Hematopoietic multipotent progenitor cell treated with erythropoietin and hydrocortisone succinate and interleukin-3 and kit ligand, for 8 days (in vitro differentiated cells): ENCODE data around the gene HOXB5.
A peak's percentile ranks its signal among the peaks of the same experiment; 100 is the strongest.

Source experiments
- DNase-seq: peaks from one replicate; pipeline ENCODE4 v3.0.0-alpha.2; 2015

Gene HOXB5

GRCh38 chr17:48601539-48602425, 8.2 kb upstream of the HOXB5 start:
- no peak for DNase-seq

DNA sequence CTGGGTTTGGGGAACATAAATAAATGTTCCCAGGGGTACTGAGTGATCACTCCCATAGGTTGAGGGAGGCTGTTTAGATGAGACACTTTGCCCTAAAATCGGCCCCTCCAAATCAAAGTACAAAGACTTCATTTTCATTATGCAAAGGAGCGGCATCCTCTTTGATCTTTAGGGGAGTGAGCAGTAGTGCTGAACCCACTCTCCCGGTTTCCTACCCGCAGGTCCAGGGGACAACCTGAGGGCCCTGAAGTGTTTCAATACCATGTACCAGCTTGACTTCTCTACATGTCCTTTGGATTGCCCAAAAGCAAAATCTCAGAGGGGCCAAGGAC, 7.6 kb upstream of the HOXB5 start:
- no peak for DNase-seq

GRCh38 chr17:48600244-48601098, 6.9 kb upstream of the HOXB5 start:
- no peak for DNase-seq

DNA sequence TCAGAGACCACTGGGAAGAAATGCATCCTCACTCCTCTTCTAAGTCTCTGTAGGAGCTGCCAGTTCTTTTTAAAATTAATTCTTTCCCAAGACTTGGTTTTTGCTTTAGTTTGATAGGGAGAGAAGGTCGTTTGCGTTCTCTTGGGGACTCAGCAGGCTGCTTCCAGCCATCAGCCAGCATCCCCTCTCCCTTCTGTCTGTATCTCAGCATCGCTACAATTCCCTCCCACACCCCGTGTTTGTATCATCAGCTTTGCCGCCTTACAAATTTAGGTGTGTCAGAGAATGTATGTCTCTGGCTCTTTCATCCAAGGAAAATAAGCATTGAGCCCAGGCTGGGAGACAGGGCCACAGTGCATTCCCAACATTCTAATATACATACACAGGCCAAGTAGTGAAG, 5.8 kb upstream of the HOXB5 start:
- DNase-seq = no peak

GRCh38 chr17:48598736-48599135, 5.2 kb upstream of the HOXB5 start:
- no peak for DNase-seq

DNA sequence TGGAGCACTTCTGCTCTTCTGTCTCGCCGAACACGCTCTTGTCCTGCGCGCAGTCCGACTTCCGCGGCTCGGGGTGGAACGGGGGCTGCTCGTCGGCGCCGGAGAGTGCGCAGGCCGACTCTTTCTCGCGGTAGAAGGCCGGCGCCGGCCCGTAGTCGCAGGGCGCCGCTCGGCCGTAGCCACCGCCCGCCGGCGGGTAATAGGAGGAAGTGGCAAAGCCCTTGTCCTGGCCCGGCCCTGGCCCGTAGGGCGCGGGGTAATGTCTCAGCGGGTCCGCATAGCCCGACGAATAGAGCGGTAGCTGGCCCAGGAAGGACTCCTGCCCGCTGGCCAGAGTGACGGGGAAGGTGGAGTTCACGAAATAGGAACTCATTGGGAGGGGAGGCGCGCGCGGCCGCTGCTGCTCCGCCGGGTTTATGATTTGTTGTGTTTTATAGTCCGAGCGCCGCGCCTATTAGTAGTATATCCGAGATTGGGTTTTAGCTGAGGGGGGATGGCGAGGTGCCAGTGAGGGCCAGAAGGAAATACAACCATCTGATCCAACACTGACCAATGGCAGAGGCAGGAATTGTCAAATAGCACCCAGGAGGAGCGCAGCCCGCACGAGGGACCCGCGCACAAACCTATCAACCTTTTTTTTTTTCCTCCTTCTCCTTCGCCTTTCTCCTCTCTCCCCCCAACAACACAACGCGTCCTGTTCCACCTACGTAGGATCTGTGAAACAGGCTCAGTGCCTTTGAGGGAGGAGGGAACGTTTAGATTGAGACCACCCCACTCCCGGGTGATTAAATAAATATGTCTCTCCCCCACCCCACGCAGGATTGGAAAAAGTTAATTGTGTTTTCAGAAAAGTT, 4.4 kb upstream of the HOXB5 start:
- no peak for DNase-seq

DNA sequence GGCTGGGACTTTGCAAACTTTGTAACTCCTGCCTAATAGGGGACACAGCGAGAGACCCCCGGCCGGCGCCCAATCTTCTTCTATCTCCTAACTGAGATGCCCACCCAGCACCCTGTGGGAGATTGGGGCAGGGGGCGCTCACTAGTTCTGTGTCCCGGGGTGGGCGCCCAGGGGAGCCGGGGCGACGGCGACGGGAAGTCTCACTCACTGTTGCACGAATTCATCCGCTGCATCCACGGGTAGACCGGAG, 3.9 kb upstream of the HOXB5 start:
- DNase-seq = no peak

GRCh38 chr17:48596735-48597527, 3.4 kb upstream of the HOXB5 start:
- no peak for DNase-seq

- DNase-seq = no peak
These were observed 2.6 kb upstream of the HOXB5 start for GRCh38 chr17:48596000-48596734.

DNA sequence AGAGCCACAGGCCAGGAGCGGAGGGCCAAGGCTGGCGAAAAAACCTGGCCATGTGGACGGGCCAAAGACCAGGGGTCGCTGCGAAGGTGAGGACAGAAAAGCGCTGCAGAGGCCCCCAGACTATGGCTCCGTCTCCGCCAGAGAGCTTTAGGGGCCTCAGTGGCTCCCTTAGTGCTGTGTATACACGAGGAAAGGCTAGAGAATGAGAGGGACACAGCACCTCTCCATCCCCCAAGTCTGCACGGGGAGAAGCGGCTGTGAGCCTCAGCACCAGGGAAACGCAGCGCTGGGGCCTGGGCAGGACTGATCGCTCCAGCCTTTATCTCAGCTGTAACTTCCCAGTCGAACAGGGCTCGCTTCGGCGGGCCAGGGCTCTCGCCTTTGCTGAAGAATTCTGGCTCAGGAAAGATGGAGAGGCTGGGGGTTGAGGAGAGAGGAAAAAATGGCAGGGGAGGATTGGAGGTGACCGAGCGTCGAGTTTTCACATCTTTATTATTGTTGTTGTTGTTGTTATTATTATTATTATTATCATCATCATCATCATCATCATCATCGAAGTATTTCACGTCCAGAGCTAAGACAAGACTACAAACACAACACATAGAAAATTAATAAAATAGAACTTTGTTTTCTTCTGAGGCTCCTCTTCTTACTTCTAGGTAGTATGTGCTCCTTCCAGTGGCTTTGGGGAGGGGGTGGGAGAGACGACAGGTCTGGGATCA, 1.9 kb upstream of the HOXB5 start:
- DNase-seq = no peak

GRCh38 chr17:48594538-48595277, 1.1 kb upstream of the HOXB5 start:
- no peak for DNase-seq

- peak; percentile 75 for DNase-seq
These were observed 410 bp upstream of the HOXB5 start for GRCh38 chr17:48593840-48594537.

DNA sequence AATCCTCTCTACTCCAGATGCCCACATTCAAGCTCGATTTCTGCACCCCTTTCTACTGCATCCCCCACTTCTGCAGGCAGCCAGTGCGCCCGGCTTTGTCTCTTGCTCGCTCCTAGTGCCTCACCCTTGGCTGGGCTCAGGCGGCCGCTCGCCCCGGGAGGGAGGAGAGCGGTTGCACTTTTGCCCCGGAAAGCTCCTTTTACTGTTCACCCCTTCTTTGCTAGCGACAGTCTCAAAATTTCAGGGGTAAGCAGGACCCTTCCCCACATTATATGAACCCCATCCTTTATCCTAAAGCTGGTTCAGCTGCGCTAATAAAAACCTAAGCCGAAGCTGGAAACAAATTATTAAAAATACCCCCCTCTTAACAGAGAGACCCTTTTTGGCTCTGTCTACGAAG, 1.0 kb downstream of the HOXB5 start:
- DNase-seq = peak; percentile 47

DNA sequence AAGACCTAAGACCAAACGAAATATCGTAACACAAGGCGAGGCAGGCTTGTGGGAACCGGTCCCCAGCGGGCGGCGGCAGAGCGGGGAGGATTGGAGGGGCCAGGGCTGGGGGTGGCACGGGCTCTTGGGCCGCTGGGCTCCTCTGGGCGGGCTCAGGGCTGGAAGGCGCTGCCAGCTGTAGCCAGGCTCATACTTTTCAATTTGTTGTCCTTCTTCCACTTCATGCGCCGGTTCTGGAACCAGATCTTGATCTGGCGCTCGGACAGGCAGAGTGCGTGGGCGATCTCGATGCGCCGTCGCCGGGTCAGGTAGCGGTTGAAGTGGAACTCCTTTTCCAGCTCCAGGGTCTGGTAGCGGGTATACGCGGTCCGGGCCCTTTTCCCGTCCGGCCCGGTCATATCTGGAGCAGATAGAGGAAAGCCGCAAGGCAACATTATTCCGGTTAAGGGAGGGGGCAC, 1.5 kb downstream of the HOXB5 start:
- DNase-seq = no peak

DNA sequence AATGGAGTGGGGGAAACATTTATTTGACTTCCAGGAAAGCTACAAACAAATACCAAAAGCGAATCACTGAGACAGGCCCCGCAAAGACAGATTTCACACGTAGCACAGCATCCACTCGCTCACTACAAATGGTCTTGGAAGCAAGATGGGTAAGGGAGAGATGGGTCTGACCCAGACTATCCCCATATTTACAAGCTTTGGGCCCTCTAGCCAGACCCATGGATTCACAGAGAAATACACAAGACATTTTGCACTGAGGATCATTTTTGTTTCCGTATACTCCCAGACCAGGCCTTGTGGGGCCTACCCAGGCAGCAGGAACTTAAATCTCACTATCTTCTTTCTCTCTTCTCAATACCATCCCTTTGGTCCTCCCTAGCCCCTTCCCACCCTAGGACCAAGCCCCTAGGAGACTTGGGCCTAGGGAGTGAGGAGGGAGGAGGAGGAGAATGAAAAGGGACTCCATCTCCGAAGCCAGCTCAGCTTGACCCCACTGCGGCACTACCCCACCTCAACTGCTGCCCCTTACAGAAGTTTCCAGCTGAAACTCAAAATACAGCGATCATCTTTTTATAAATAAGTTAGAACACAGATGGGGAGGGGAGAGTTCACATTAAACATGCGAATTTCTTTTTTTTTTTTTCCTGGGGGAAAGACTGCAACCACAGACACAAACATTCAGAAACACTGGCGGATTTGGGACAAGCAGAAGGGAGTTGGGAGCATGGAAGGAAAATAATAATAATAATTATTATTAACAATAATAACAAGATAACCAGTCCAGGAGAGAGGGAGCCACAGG, 2.1 kb downstream of the HOXB5 start:
- no peak for DNase-seq

- no peak for DNase-seq
These were observed 2.9 kb downstream of the HOXB5 start for GRCh38 chr17:48590607-48591161.

DNA sequence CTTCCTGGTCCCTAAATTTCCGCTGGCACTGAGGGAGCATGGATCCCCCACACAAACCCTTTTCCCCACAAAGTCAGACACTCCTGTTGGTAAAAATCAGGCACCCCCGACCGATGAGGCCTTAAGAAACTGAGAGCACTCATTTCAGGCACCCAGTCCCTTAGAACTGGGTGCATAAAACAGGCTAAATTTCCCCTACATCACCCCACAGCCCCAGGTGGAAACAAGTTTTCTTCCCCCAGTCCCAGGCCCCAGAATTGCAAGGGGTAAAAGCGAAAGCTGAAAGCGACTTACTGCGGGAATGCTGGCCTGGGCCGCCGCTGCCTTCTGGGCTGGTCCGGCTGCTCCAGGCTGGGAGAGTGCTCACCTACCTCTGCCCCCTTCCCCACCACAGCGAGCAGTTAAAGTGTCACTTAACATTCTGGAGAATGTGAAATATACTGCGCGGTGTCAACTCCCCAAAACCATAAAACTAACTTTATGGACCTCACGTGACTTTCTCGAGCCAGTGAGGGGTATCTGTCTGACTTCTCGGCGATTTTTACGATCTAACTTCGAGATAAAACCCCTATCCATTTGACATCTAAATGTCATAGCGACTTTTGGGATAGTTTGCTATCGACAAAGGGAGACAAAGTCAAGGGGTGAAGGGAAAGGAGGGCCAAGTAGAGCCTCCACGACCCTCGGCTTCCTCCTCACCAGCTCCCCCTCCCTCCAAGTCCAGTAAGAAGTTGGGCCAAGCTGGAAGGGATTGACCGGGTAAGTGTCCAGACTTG, 3.6 kb downstream of the HOXB5 start, which contains the start of gene HOXB3:
Gene HOXB3, minus strand, starts transcription at position 411 of the 776 bp plus-strand sequence. CDS start 37,767 bp downstream, outside the sequence.
- no peak for DNase-seq
